SW 1271 (cell line): ENCODE results near the gene USP1.

ENCODE experiments used
- DNase-seq, 2 experiments: peaks; one replicate each; lab custom pipeline; 2025; lab: John Stamatoyannopoulos, UW

The USP1 gene

GRCh38 chr1:62484824-62485468 lies 48.1 kb downstream of the USP1 start:
- DNase-seq = no peak

- DNase-seq = no peak
Observed at GRCh38 chr1:62487956-62488355, 51.1 kb downstream of the USP1 start.

- no peak for DNase-seq
Observed at GRCh38 chr1:62492521-62492920, 55.7 kb downstream of the USP1 start.

DNA sequence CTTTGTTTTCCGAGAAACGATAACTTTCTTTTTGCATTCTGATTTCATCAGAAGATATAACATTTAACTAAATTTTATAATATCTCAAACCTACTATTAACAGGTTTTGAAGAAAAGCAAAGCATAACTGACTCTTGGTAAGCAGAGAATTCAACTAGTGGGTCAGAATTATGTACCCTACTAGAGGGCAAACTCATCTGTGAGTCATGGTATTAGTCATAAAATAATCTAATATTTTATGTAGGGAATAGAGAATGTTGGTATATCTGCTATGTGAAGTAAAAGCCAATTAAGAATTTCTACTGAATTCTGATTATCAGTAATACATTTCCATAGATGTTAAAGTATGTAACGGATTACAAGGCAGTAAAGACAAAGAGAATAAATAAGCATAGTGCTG lies 56.8 kb downstream of the USP1 start:
- no peak for DNase-seq

DNA sequence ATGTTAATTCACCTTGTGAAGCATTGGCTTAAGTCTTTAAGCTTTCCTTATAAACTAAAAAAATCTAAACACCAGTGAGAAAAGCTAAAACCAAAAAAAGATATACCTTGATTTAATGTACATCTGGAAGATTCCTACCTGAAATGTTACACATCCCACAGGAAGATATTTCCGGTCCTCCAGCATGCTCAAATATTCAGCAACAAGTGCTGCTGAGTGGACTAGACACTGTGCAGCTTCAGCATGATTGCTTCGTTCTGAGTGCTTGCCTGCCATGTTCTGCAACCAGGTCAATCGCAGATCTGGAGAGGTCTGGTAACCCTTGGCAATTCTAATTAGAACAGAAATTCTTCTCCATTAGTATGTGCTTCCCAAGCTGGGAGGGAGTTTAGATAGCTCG lies 57.3 kb downstream of the USP1 start:
- no peak for DNase-seq

DNA sequence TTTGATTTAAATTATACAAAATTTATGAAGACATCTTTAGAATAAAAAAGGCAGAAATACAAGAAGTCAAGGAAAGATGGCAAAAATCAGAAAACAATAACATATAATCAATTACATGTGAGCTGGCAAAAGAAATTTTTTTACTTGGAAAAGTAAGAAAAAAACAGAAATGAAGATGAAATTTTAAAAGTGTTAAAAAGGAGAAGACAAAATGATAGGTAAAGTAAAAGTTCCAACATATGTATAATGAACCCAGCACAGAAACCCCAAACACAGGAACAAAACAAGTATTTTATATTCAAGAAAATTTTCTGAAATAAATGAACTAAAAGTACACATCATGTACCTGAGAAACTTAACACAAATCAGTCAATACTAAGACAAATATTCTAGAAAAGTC lies 63.4 kb downstream of the USP1 start:
- DNase-seq = no peak
